Right atrium auricular region (tissue), 2 donors: ENCODE measurements around the gene ZNF416. TPM values are rescaled to one million over a fixed set of nuclear protein-coding genes. Genes with fewer than 3 reads are reported as not detected.

Experiments
- DNase-seq: peaks from one replicate; pipeline ENCODE4 v3.0.0-alpha.2; 2019; ENCODE audit warnings: low spot score
- H3K27ac ChIP-seq, 2 donors: fragments of 200-600 bp; sonication (generic); 1 replicate in 1 of 2; 2 replicates in 1 of 2; pipeline ENCODE4 v1.5.1; 2016 to 2019
- H3K27me3 ChIP-seq, 2 donors: fragments of 200-600 bp; sonication (generic); one replicate each; pipeline versions ENCODE4 v1.5.1 to v1.6.0; 2017 to 2019
- H3K36me3 ChIP-seq: fragments of 200-600 bp; sonication (generic); one replicate; pipeline ENCODE4 v1.5.1; 2016
- H3K4me1 ChIP-seq, 2 donors: fragments of 200-600 bp; sonication (generic); one replicate each; pipeline versions ENCODE4 v1.5.1 to v1.6.0; 2017 to 2019
- H3K4me3 ChIP-seq, 2 donors: fragments of 200-600 bp; sonication (generic); 1 replicate in 1 of 2; 2 replicates in 1 of 2; pipeline ENCODE4 v1.5.1; 2017 to 2019; ENCODE audit warnings: mild to moderate bottlenecking in 1 of 2, moderate library complexity in 1 of 2
- H3K9me3 ChIP-seq, 2 donors: fragments of 200-600 bp; sonication (generic); one replicate each; pipeline ENCODE4 v1.5.1; 2019
- total RNA-seq, 2 donors: library from RNA; depleted of rRNA; stranded (reverse); fragments of >200 nt; gene quantifications; one replicate each; pipeline ENCODE4 v1.1.0, GENCODE V29; 2016
- TF ChIP-seq, protein P1 (sequence below), 2 donors: fragments of 200-600 bp; sonication (generic); IDR thresholded peaks; one replicate each; pipeline ENCODE4 v1.5.1; 2019; ENCODE audit warnings: antibody characterized with exemption in 2 of 2

ZNF416 gene
- total RNA-seq, 2 donors from 2014 or later: 3.2 to 4.4 TPM

GRCh38 chr19:57558525-57558924 lies 20.2 kb downstream of the ZNF416 start:
- peaks cover 0 to 23% of the 10 kb centered on the region in 2 donors for H3K4me1 ChIP-seq
- H3K36me3 ChIP-seq: peaks cover 30% of the 10 kb centered on the region
- H3K9me3 ChIP-seq: peaks cover 0 to 4% of the 10 kb centered on the region in 2 donors
- no peaks in the 10 kb centered on the region for H3K27me3 ChIP-seq
- no peak for DNase-seq
- peak overlapping the region in 1 of 2 donors; percentile 85 for H3K27ac ChIP-seq
- peak overlapping the region; percentile 85 to 98 for H3K4me3 ChIP-seq
- TF ChIP-seq, protein P1, sequence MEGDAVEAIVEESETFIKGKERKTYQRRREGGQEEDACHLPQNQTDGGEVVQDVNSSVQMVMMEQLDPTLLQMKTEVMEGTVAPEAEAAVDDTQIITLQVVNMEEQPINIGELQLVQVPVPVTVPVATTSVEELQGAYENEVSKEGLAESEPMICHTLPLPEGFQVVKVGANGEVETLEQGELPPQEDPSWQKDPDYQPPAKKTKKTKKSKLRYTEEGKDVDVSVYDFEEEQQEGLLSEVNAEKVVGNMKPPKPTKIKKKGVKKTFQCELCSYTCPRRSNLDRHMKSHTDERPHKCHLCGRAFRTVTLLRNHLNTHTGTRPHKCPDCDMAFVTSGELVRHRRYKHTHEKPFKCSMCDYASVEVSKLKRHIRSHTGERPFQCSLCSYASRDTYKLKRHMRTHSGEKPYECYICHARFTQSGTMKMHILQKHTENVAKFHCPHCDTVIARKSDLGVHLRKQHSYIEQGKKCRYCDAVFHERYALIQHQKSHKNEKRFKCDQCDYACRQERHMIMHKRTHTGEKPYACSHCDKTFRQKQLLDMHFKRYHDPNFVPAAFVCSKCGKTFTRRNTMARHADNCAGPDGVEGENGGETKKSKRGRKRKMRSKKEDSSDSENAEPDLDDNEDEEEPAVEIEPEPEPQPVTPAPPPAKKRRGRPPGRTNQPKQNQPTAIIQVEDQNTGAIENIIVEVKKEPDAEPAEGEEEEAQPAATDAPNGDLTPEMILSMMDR (IDR thresholded peaks at IDR 0.05): no peak

GRCh38 chr19:57557659-57558058 lies 21.1 kb downstream of the ZNF416 start:
- Histone ChIP-seq H3K27me3 (no peaks in the 10 kb centered on the region), H3K9me3 (peaks cover 0 to 8% of the 10 kb centered on the region in 2 donors), H3K4me3 (no peak overlapping the region)

GRCh38 chr19:57552432-57552831 lies 26.3 kb downstream of the ZNF416 start:
- Histone ChIP-seq H3K4me3 (no peak overlapping the region), H3K27ac (no peak overlapping the region), H3K9me3 (peaks cover 4 to 59% of the 10 kb centered on the region in 2 donors), H3K4me1 (no peaks in the 10 kb centered on the region), H3K27me3 (no peaks in the 10 kb centered on the region), H3K36me3 (peaks cover 91% of the 10 kb centered on the region)
- TF ChIP-seq, protein P1 (IDR thresholded peaks at IDR 0.05): no peak
- no peak for DNase-seq

More at GRCh38 chr19:57557659-57558058, 21.1 kb downstream of the ZNF416 start:
- H3K4me1 ChIP-seq: peaks cover 0 to 23% of the 10 kb centered on the region in 2 donors
- peaks cover 39% of the 10 kb centered on the region for H3K36me3 ChIP-seq
- TF ChIP-seq, protein P1 (IDR thresholded peaks at IDR 0.05): no peak
- H3K27ac ChIP-seq: peak overlapping the region; percentile 3 to 45
- DNase-seq: no peak

DNA sequence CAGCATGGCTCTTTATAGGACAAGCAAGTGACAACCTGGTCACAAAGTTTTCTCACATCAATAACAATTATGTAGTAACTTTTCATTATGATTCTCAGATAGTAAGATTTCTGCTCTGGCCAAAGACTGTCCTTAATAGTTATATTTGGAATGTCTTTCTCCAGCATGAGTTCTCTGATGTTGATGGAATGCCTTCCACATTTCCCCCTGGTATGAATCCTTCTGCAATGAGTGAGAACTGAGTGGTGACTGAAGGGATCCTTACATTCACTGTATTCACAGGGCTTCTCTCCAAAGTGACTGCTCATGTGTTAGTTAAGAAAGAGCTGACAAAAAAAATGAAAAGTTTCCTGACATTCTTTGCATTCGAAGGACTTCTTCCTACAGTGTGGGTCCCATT lies 32.2 kb downstream of the ZNF416 start:
- Histone ChIP-seq H3K4me1 (no peaks in the 10 kb centered on the region), H3K27me3 (no peaks in the 10 kb centered on the region), H3K4me3 (no peak overlapping the region), H3K27ac (no peak overlapping the region), H3K36me3 (peaks cover 98% of the 10 kb centered on the region), H3K9me3 (peaks cover 18 to 98% of the 10 kb centered on the region in 2 donors)
- TF ChIP-seq, protein P1 (IDR thresholded peaks at IDR 0.05): no peak
- DNase-seq: no peak

DNA sequence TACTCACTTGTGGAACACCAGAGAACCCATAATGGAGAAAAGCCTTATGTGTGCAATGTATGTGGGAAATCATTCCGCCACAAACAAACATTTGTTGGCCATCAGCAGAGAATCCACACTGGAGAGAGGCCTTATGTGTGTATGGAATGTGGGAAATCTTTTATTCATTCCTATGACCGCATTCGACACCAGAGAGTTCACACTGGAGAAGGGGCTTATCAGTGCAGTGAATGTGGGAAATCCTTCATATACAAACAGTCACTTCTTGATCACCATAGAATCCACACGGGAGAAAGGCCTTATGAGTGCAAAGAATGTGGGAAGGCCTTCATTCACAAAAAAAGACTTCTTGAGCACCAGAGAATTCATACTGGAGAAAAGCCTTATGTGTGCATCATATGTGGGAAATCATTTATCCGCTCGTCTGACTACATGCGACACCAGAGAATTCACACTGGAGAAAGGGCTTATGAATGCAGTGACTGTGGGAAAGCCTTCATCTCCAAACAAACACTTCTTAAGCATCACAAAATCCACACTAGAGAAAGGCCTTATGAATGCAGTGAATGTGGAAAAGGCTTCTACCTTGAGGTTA lies 40.7 kb downstream of the ZNF416 start:
- Histone ChIP-seq H3K36me3 (peaks cover 88% of the 10 kb centered on the region), H3K4me1 (no peaks in the 10 kb centered on the region), H3K4me3 (no peak overlapping the region), H3K27me3 (no peaks in the 10 kb centered on the region), H3K27ac (no peak overlapping the region), H3K9me3 (peaks cover 31 to 100% of the 10 kb centered on the region in 2 donors)
- TF ChIP-seq, protein P1 (IDR thresholded peaks at IDR 0.05): no peak
- DNase-seq: no peak
